ENCODE results near the gene ATRNL1.

- no peak for TF ChIP-seq POLR2A (IDR thresholded peaks at IDR 0.05)
- TF ChIP-seq CTCF (IDR thresholded peaks at IDR 0.05): no peak
Observed at GRCh38 chr10:115056186-115056585, 37.0 kb upstream of the ATRNL1 start.
